HCT116 (cell line): Measurements from ENCODE around the gene SCCPDH. TPM values are rescaled to one million over a fixed set of nuclear protein-coding genes. Genes with fewer than 3 reads are reported as not detected.

ENCODE experiments used
- ATAC-seq: fragments of 200-7000 bp; cut with Tn5 transposase; 2 replicates; pipeline ENCODE4 v1.9.1; 2020; ENCODE audit warnings: mild to moderate bottlenecking, moderate library complexity
- BruUV-seq: library from RNA; stranded (reverse); fragments of 400-500 nt; replicated peaks from 2 replicates; lab custom pipeline; 2021; lab: Mats Ljungman, UMichigan
- CTCF ChIA-PET: fragments of 300-600 bp; sonication (Branson Sonifier 250); formaldehyde crosslinking; loops from one replicate; lab custom pipeline; 2021; ENCODE audit warnings: antibody characterized with exemption; lab: Charles Lee
- POLR2A ChIA-PET: fragments of 300-600, 350-600 bp; sonication (Branson Sonifier 250); formaldehyde crosslinking; loops from one replicate; lab custom pipeline; 2021; ENCODE audit warnings: antibody characterized with exemption; lab: Charles Lee
- RAD21 ChIA-PET, 2 experiments: fragments of 300-600 bp; sonication (Branson Sonifier 250); formaldehyde crosslinking; loops; one replicate each; lab custom pipeline; 2023; ENCODE audit warnings: low total read pairs in 2 of 2; ENCODE audit not compliant: uncharacterized antibody in 2 of 2, unreplicated experiment in 2 of 2, low non-redundant PET in 1 of 2; lab: Charles Lee
- DNase-seq: peaks from one replicate; pipeline ENCODE4 v3.0.0-alpha.2; 2010; ENCODE audit warnings: low read depth, low spot score
- H2AFZ ChIP-seq: fragments of 200-600 bp; shearing (Covaris generic), sonication (generic); 2 replicates; pipeline ENCODE4 v1.6.1; 2017; ENCODE audit warnings: low read depth, mixed run types, mixed read lengths, antibody characterized with exemption, low read length; ENCODE audit not compliant: poor library complexity, severe bottlenecking
- H3K27ac ChIP-seq: 2 replicates; pipeline ENCODE4 v1.5.1; 2012; ENCODE audit warnings: low read depth, low read length
- H3K27me3 ChIP-seq: fragments of 200-600 bp; sonication (generic); 2 replicates; pipeline ENCODE4 v1.6.1; 2016; ENCODE audit warnings: mixed run types, low read length, mixed read lengths; ENCODE audit not compliant: insufficient read depth
- H3K36me3 ChIP-seq, 2 experiments: fragments of 200-500 bp in 1 of 2; fragments of 200-600 bp in 1 of 2; sonication (Bioruptor generic) in 1 of 2; sonication (generic) in 1 of 2; 2 replicates each; pipeline versions ENCODE4 v1.5.1 to v1.6.1; 2014 to 2016; ENCODE audit warnings: low read length in 2 of 2, inconsistent platforms in 1 of 2, mixed read lengths in 1 of 2, mixed run types in 1 of 2; ENCODE audit not compliant: insufficient read depth in 2 of 2, control insufficient read depth in 1 of 2
- H3K4me1 ChIP-seq, 2 experiments: fragments of 200-600 bp in 1 of 2; sonication (generic) in 1 of 2; 2 replicates each; pipeline versions ENCODE4 v1.5.1 to v1.6.1; 2012 to 2017; ENCODE audit warnings: low read length in 2 of 2, inconsistent platforms in 1 of 2, mild to moderate bottlenecking in 1 of 2, mixed read lengths in 1 of 2, mixed run types in 1 of 2, moderate library complexity in 1 of 2; ENCODE audit not compliant: insufficient read depth in 2 of 2, control insufficient read depth in 1 of 2
- H3K4me2 ChIP-seq: fragments of 200-600 bp; sonication (generic); 2 replicates; pipeline ENCODE4 v1.6.1; 2017; ENCODE audit warnings: mixed run types, low read length, mixed read lengths
- H3K4me3 ChIP-seq, 2 experiments: fragments of 200-600 bp in 1 of 2; sonication (generic) in 1 of 2; replicated peaks in 1 of 2; 2 replicates each; pipeline ENCODE4 v1.5.1; 2011 to 2016; ENCODE audit warnings: low read length in 2 of 2, control low read depth in 1 of 2, low read depth in 1 of 2, mild to moderate bottlenecking in 1 of 2, mixed read lengths in 1 of 2, mixed run types in 1 of 2
- H3K79me2 ChIP-seq: fragments of 200-600 bp; sonication (generic); 2 replicates; pipeline ENCODE4 v1.6.1; 2017; ENCODE audit warnings: mild to moderate bottlenecking, mixed run types, low read length, moderate library complexity, mixed read lengths; ENCODE audit not compliant: insufficient read depth
- H3K9ac ChIP-seq: fragments of 200-600 bp; sonication (generic); 2 replicates; pipeline ENCODE4 v1.6.1; 2016; ENCODE audit warnings: low read length, mixed read lengths
- H3K9me2 ChIP-seq: fragments of 200-600 bp; sonication (generic), shearing (Covaris generic); 2 replicates; pipeline ENCODE4 v1.6.1; 2017; ENCODE audit warnings: mixed run types, mild to moderate bottlenecking, moderate library complexity; ENCODE audit not compliant: insufficient read depth
- H3K9me3 ChIP-seq, 2 experiments: fragments of 200-500 bp in 1 of 2; fragments of 200-600 bp in 1 of 2; sonication (Bioruptor generic) in 1 of 2; sonication (generic) in 1 of 2; 2 replicates each; pipeline ENCODE4 v1.6.1; 2014 to 2017; ENCODE audit warnings: low read length in 2 of 2, mixed read lengths in 2 of 2, inconsistent platforms in 1 of 2, low read depth in 1 of 2, mild to moderate bottlenecking in 1 of 2, mixed run types in 1 of 2, moderate library complexity in 1 of 2; ENCODE audit not compliant: control insufficient read depth in 1 of 2, insufficient read depth in 1 of 2
- H4K20me1 ChIP-seq: fragments of 200-600 bp; sonication (generic), shearing (Covaris generic); 2 replicates; pipeline ENCODE4 v1.6.1; 2017; ENCODE audit warnings: mixed run types, mild to moderate bottlenecking, moderate library complexity; ENCODE audit not compliant: insufficient read depth
- CBX3 ChIP-seq: IDR thresholded peaks from 2 replicates; pipeline ENCODE4 v1.6.1; 2012; ENCODE audit warnings: low read depth
- EGR1 ChIP-seq: IDR thresholded peaks from 2 replicates; pipeline ENCODE4 v1.6.1; 2012; ENCODE audit warnings: low read depth
- ELF1 ChIP-seq: IDR thresholded peaks from 2 replicates; pipeline ENCODE4 v1.6.1; 2012; ENCODE audit warnings: low read depth, borderline replicate concordance
- EZH2phosphoT487 ChIP-seq: fragments of 200-600 bp; IDR thresholded peaks from 2 replicates; pipeline ENCODE4 v1.6.1; 2018; ENCODE audit warnings: antibody characterized with exemption, borderline replicate concordance
- FOSL1 ChIP-seq: IDR thresholded peaks from 2 replicates; pipeline ENCODE4 v1.6.1; 2012; ENCODE audit warnings: low read depth
- JUND ChIP-seq: IDR thresholded peaks from 2 replicates; pipeline ENCODE4 v1.6.1; 2012
- RAD21 ChIP-seq: IDR thresholded peaks from 2 replicates; pipeline ENCODE4 v1.6.1; 2012; ENCODE audit warnings: low read depth, mild to moderate bottlenecking
- ZBTB33 ChIP-seq: IDR thresholded peaks from 2 replicates; pipeline ENCODE4 v1.6.1; 2011; ENCODE audit warnings: mild to moderate bottlenecking, low read length, moderate library complexity; ENCODE audit not compliant: insufficient replicate concordance; ENCODE audit errors: extremely low read depth
- ZNF274 ChIP-seq: fragments of 200-500 bp; sonication (Bioruptor generic); IDR thresholded peaks from 2 replicates; pipeline ENCODE4 v1.6.1; 2014; ENCODE audit warnings: mild to moderate bottlenecking, low read depth, low read length, inconsistent platforms
- intact Hi-C: fragments of 100-400 bp; cut with micrococcal nuclease; formaldehyde crosslinking; loops from 2 replicates; pipeline ENCODE4 v1.10.0; 2022
- total RNA-seq: library from RNA; stranded (reverse); gene quantifications from one replicate; pipeline ENCODE4 v1.2.1, GENCODE V29; 2021; ENCODE audit not compliant: unreplicated experiment

SCCPDH gene
- total RNA-seq, 1 experiment from 2014 or later, result 0.30 TPM

- DNase-seq (no peak), ATAC-seq (no peak)
- Histone ChIP-seq H3K9me2 (no peaks in the 10 kb centered on the region), H3K9me3 (peaks cover 0 to 5% of the 10 kb centered on the region in 2 experiments; a peak in 2 of 4 replicates), H3K9ac (no peak overlapping the region), H3K79me2 (no peaks in the 10 kb centered on the region), H3K4me3 (no peak overlapping the region), H3K36me3 (no peaks in the 10 kb centered on the region), H2AFZ (no peak overlapping the region), H3K4me1 (no peaks in the 10 kb centered on the region), H3K4me2 (no peak overlapping the region), H3K27me3 (no peaks in the 10 kb centered on the region), H3K27ac (no peak overlapping the region), H4K20me1 (no peaks in the 10 kb centered on the region)
- ChIA-PET CTCF (no interaction called here), RAD21 (no interaction called here), POLR2A (no interaction called here)
- intact Hi-C loops, result no loop called here
- TF ChIP-seq ZBTB33, result no peak
- no peak for TF ChIP-seq JUND
- TF ChIP-seq ELF1, result no peak
- TF ChIP-seq EZH2phosphoT487, result no peak
- TF ChIP-seq ZNF274, result no peak
- no peak for TF ChIP-seq RAD21
- TF ChIP-seq EGR1, result no peak
- TF ChIP-seq FOSL1, result no peak
- TF ChIP-seq CBX3, result no peak
- BruUV-seq, result no TSS peak
These were observed 58.1 kb downstream of the SCCPDH start for GRCh38 chr1:246782120-246782900.
